ENCODE results near the gene NCK2.

- TF ChIP-seq CTCF (IDR thresholded peaks at IDR 0.05) (no peak), MAX (IDR thresholded peaks at IDR 0.05) (no peak), RFX5 (IDR thresholded peaks at IDR 0.05) (no peak), RNF2 (IDR thresholded peaks at IDR 0.05; ENCODE audit: borderline replicate concordance, low read depth) (no peak)
Observed at GRCh38 chr2:105912081-105912480, 167.4 kb downstream of the NCK2 start.

Data from A549 (cell line).